ENCODE results near the gene NTHL1.
"Not testable (repeated sequence)": the region's sequence is repeated elsewhere in the genome, so short reads cannot be mapped to it uniquely, and the experiment has no call there.

Gene NTHL1

DNA sequence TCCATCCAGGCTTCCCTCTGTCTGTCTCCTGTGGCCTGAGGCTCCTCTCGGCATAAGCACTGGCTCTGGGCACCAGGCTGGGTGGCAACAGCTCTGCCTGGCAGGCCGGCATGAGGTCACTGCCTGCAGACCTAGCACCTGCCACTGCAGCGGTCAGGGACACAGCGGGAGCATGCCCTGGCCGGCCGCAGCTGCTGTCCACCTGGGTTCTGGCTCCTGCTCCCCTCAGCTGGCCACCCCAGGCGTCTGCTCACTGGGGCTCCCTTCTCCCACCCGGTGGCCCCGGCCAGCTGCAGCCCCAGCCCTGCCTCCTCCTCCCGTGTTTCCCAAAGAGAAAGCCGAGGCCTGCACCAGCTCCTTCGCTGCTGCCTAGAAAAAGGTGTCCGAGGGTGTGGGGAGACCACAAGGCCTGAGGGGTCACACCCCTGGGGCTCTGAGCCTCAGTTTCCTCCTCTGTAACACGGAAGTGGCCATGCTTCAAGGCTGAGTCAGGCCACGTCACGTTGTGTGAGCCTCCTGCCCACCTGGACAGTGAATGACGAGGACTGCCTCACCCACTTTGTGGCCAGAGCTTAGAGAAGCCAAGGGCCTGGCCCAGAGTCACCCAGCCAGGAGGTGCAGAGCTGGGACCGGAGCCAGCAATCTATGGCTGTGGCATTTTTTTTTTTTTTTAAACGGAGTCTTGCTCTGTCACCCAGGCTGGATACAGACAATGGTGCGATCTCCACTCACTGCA, 6.7 kb downstream of the NTHL1 start:
- DNase-seq (ENCODE audit: low read depth): no peak

DNA sequence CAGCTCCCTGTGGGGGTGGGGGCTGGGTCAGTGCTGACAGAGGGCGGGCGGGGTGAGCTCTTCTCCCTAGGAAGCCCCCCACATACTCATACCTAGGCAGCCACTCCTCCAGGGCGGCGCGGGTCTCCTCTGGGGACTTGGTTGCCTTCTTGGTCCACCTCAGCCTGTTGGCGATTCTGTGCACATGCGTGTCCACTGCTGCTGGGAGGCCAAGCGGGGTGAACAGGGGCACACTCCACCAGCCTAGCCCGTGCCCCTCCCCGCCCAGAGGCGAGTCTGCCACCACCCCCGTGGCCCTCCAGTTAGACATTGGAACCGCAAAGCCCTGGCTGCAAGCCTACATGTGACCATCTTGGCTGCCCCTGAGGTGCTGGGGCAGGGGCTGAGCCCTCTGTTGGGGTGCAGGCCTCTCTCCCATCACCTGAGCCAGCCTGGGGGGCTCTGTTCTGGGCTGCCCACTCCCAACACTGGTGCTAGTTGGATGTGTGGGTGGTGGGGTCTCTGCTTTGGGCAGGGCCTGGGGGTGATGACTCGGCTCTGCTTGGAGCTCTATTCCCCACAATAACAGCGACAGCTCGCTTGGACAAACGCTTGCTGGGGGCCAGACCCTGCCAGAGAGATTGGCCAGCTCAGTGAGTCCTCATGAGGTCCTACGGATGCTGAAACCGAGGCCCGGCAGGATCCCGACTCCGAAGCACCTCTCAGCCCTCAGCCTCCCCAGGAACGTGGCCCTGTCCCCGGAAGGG, 7.4 kb downstream of the NTHL1 start:
- DNase-seq (ENCODE audit: low read depth): no peak

DNA sequence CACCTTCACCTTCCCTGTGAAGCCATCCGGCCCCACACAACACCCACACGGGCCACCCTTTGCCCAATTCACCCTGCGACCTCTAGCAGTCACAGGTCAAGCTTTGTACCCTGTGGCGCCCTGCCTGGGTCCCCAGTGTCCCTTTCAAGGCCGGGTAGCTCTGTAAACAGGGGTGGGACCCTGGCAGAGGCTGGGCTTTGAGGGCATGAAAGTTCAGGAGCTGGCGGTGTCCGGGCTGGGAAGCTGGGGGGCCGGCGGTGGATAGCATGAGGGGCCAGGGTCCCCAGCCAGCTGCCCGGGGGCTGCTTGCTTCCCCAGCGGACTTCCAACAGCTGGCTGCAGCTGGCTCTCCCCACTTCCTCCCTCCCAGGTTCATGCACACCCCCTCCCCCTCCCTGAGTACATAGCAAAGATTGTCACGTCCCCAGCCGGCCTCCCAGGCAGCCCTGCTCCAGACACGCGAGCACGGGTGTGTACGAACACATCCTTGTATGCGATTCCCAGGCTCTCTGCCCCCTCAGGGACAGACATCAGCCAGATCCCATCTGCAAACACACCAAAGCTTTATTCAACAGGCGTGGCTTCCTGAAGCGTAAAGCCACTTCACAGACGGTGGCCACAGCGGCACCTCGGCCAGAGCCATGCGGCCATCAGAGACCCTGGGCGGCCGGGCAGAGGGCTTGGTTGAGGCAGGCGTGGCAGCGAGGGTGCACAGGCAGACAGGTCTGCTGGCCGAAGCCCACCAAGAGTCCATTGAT, 8.2 kb downstream of the NTHL1 start:
- DNase-seq (ENCODE audit: low read depth): no peak

DNA sequence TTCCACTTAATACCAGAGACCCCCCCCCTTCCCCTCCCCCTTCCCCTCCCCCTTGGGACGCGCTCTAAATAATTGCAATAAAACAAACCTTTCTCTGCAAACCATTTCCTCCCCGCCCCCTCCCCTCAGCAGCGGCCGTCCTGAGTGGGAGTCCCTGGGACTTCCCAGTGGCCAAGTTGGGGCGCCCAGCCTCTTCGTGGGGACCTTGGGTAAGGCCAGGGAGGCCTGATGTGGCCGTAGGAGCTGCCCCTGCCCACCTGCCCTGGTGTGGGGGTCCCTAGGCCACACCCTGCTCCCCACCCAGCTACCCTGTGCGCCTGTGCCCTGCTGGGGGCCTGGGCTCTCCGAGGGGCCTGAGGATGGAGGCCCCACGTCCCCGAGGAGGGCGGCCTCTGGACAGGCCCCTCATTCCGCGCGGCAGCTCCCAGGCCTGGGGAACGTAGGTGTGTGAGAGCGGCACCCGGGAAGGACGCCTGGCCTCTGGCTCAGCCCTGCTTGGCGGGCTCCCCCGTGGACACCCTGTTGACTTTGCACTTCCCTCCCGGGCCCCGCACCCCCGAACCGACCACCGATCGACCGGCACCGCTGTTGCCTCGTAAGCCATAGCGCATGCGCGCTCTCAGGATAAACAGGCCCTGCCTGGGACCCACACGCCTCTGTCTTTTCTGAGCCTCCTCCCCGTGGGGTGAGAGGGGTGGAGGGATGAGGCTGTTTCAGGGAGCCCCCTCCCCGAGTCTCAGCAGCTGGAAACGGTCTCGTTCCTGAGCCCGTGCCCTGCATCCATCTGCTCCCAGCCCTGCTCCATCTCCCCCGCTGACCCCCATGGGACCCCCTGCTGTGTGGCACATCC, 9.0 kb downstream of the NTHL1 start:
- DNase-seq (ENCODE audit: low read depth): no peak

DNA sequence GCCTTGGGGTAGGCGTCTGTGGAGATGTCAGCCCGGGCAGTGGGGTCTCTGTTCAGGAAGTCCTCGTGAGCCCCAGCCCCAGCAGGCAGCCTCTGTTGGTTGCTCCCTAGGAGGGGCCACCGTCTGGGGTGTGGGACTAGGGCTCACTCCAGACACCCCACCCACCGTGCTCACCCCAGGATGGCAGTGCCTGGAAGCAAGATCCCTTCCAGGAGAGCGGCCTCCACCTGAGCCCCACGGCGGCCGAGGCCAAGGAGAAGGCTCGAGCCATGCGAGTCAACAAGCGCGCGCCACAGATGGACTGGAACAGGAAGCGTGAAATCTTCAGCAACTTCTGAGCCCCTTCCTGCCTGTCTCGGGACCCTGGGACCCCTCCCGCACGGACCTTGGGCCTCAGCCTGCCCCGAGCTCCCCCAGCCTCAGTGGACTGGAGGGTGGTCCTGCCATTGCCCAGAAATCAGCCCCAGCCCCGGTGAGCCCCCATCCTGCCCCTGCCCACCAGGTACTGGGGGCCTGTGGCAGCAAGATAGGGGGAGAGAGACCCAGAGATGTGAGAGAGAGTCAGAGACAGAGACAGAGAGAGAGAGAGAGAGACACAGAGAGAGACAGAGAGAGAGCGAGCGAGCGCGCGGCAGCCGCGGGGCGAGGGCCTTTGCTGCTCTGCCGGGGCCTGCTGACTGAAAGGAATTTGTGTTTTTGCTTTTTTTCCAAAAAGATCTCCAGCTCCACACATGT, 9.8 kb downstream of the NTHL1 start:
- no peak for DNase-seq (ENCODE audit: low read depth)

DNA sequence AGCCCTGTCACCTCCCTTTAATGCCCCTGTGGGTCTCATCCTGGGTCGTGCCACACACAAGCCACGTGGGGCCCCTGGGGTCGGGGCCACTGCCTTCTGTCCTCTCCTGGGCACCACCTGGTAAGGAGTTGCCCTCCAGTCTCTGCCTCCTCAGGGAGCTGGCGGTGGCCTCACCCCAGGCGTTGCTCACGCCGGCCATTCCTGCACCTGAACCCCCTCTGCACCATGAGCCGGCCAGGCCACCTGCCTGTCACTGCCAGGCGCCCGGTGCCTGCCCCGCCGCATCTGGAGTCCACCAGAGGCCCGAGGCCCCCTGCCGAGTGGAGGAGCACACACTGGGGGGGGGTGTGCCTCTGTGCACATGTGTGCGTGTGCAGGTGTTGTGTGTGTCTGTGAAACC, 10.5 kb downstream of the NTHL1 start:
- DNase-seq (ENCODE audit: low read depth): no peak

DNA sequence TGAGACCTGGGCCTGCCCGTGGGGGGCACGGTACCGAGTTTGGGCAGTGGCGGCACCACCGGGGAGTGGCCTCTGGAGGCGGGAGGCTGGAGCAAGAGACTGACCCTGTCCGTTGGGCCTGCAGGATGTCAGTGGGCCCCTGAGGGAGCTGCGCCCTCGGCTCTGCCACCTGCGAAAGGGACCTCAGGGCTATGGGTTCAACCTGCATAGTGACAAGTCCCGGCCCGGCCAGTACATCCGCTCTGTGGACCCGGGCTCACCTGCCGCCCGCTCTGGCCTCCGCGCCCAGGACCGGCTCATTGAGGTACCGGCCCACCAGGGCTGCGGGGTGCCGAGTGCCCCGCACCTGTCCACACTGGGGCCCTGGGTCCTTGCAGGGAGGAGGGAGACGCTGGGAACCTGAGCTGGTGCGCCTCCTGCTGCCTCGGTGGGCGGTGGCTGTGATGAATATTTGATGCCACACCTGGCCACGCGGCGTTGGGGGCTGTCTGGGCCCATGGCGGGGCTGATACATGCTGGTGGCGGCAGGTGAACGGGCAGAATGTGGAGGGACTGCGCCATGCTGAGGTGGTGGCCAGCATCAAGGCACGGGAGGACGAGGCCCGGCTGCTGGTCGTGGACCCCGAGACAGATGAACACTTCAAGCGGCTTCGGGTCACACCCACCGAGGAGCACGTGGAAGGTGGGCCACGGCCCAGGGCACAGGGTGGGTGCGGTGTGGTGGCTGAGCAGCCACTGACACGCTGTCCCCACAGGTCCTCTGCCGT, 11.3 kb downstream of the NTHL1 start:
- no peak for DNase-seq (ENCODE audit: low read depth)

DNA sequence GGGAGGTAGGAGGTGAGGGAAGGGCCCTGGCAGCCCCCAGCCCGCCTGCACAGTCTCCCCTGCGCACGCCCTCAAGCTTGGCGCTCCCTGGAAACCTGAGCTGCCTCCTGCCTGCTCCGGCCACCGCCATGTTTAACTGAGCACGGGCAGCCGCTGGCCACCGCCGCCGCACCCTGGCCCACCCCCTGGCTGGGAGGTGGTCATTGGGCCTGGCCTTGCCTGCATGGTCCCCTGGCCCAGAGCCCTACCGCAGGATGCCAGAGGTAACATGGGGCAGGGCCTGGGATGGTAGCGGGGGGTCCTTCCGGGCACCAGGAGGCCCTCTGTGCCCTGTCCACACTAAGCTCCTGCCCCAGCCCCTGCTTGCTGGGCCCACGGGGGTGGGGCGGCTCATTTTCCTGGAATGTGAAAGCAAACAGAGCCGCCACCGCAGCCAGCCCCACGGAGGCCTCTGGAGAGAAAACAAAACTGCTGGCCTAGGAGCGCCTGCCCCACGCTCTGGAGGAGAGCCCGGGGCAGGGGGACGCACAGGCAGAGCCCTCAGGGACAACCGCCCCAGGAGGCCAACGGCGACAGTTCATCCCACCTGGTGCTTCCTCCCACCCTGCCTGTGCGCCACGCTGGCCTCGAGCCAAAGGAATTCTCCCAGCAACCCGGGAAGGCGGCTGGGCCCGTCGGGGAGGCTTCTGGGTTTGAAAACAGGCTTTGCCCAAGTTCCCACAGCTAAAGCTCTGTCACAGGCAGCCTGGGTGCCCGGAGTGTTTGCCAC, 12.0 kb downstream of the NTHL1 start:
- no peak for DNase-seq (ENCODE audit: low read depth)

DNA sequence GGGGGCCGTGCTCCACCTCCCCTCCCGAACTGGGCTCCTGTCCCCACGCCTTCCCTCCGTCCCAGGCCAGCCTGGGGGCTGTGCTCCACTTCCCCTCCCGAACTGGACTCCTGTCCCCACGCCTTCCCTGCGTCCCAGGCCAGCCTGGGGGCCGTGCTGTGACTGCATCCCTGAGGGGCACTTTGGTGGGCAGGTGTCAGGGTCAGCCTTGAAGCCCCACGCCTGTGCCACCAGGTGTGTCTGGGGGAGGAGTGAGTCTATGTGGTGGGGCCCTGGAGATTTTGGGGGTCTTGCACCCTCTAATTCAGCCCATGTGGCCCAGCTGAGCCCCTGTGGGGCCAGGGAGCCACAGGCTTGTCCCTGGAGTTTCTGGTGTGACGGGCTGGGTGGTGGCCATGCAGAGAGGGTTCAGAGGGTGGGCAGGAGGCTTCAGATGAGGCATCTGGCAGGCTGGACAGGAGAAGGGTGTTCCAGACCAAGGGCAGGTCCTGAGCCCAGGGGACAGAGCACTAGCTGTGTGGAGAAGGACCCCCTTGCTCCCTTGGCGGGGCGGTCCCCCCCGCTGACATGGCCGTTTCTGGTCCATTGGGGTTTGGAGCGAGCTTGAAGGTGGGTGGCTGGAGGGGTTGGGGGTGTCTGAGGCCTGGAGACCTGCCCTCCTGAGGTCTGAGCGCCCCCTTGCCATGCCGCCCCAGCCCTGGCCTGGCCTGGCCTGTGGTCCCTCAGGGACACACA, 12.8 kb downstream of the NTHL1 start:
- no peak for DNase-seq (ENCODE audit: low read depth)

DNA sequence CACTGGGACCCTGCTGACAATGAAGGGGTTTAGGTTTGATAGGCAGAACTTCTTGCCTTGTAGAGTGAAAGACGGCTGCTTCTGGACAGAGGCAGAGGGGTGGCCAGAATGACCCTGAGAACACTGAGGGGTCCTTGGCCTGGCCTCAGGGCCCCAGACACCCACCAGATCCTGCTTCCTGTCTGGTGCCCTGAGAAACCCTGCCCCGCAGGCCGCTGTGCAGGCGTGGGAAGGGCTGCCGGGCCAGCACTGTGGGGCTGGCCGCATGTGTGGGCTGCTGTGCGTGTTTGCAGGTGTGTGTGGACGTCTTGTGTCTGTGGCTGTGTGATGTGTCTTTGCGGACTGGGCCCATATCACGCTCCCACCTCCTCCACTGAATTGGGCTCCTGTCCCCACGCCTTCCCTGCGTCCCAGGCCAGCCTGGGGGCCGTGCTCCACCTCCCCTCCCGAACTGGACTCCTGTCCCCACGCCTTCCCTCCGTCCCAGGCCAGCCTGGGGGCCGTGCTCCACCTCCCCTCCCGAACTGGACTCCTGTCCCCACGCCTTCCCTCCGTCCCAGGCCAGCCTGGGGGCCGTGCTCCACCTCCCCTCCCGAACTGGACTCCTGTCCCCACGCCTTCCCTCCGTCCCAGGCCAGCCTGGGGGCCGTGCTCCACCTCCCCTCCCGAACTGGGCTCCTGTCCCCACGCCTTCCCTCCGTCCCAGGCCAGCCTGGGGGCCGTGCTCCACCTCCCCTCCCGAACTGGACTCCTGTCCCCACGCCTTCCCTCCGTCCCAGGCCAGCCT, 13.5 kb downstream of the NTHL1 start:
- DNase-seq (ENCODE audit: low read depth): not testable (repeated sequence)

DNA sequence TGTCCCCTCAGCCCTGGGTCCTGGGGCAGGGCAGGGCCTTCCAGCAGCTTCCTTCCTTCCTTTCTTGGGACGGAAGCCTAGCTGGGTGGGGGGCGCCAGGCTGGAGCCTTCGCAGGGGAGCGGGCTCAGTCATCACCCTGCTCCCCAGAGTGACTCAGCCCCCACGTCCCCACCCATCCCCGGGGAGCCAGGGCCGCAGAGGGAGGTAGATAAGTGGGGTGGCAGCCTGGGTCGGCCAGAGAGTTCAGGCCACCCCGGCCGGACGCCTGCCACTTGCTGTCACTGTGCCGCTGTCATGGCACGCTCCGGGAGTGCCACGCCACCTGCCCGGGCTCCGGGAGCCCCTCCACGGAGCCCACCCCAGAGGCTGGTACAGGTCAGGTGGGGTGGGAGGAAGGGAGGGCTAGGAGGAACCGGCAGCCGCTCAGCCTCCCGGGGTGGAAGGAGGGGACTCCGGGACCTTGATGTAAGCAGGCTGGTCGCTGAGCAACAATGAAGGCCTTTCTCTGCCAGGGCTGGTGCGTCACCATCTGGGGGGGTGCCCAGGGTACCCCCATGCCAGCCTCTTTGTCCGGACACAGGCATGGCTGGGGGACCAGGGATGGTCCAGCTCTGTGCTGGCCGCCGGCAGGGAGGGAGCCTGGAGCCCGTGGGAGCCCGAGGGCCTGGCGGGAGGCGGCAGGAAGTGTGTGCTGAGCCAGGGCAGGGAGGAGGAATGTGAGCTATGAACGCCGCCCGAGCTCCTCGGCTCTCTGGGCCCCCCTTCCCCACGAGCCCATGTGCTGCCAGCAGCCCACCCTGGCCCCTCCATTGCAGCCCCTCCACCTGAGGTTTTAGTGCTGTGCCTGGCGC, 14.4 kb downstream of the NTHL1 start:
- DNase-seq (ENCODE audit: low read depth): no peak

DNA sequence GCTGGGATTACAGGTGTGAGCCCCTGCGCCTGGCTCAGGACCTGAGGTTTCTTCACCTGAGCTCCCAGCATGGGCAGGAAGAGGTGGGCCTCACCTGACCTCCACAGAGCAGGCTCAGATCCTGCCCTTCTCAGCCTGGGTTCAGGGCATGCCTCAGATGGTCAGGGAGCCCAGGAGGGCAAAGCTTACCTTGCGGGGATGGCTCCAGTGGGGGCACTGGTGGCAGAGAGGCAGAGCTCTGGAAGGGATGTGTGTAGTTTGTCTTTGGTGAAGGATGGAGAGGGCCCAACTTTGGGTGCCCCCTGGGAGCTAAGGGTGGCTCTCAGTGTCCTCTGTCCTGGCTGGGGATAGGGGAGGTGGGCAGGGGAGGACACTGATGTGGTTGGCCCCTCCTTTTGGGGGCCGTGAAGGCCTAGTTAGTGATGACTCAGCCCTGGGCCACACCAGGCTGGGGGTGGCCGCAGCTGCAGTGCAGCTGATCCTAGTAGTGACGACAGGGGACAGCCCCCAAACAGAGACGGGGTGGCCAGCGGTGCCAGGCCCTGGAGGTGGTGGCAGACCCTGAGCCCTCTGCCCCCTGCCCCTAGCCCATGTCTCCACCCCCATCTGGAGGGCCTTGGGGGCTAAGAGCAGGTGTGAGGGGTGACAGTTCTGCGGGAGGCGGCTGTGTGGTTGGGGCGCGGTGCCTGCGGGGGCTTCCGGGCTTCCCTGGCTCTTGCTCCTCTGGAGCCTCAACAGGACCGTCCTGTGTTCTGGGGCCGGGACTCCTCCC, 15.2 kb downstream of the NTHL1 start:
- no peak for DNase-seq (ENCODE audit: low read depth)

DNA sequence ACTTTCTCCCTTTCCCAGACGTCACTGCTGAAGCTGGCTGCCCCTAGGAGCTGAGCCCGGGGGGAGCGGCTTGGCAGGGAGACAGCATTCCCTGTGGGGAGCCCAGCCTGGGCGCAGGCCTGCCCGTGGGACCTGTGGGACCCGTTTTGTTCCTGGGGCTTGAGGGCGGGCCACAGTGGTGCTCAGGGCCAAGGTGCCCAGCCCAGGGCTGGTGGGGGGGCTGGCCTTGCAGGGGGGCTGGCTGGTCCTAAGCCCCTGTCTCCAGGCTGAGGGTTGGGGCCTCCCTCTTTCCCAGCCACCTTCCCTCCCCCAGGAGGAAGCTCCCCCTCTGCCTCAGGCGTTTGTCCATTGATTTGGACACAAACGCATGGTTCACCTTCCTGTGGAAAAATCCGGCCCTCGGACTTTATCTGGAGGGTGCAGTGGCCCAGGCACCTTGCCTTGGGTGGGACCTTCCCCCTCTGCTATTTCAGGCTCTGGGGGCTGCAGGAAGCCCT, 16.5 kb downstream of the NTHL1 start:
- DNase-seq (ENCODE audit: low read depth): no peak

DNA sequence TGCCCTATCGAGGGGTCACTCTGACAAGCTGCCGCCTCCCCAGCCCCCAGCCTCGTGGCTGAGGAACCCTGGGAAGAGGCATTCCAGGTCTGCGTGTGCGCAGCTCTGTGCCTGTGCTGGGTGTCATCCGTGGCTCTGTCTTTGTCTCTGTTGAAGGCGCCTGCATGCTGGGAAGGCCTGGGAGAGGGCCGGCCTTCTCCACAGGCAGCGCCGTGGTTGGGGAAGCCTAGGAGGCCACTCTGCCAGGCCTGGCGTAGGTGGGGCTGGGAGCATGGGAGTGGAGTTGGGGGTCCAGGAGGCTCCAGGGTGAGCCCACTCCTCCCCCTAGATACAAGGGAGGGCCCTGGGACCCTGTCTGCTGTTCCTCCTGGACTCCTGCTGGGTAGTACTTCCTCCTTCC, 17.6 kb downstream of the NTHL1 start:
- DNase-seq (ENCODE audit: low read depth): no peak

DNA sequence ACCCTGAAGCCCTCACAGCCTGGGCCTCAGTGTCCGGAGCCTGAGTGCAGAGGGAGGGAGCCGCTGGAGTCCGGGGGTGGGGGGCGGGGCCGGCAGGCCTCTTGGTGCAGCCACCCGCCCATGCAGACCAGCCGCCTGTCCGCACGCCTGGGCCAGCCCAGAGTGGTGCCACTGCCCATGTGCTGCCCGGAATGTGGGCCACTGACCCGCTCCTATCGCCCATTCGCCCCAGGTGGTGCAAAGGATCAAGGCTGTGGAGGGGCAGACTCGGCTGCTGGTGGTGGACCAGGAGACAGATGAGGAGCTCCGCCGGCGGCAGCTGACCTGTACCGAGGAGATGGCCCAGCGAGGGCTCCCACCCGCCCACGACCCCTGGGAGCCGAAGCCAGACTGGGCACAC, 18.3 kb downstream of the NTHL1 start:
- DNase-seq (ENCODE audit: low read depth): no peak

DNA sequence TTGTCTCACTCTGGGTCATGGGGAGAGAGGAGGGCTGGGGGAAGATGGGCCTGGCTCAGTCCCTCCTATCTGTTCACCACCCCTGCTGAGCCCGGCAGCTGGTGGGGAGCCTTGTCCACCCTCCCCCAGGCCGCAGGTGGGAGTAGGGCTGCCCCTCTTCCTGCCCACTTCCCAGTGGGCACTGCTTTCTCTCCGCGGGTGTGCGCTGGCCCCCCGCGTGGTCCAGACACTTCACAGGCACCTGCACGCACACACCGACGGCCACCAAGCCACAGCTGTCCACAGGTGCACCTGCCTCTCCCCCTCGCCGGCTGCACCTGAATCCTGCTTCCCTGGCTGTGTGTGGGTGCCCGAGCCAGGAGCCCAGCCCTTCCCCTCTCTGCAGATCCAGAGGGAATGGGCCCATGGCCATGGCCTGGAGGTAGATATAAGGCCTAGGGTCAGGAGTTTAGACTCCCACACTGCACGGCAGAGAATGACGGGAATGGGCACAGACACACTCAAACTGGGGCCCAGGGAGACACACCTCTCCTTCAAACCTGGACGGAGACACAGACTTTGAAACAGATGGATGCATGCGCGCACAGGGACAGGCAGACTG, 18.9 kb downstream of the NTHL1 start:
- DNase-seq (ENCODE audit: low read depth): no peak

All from activated T-cell treated with anti-CD3 and anti-CD28 coated beads for 24 hours (primary cell).